ENCODE data around the gene SH3BGRL.

DNA sequence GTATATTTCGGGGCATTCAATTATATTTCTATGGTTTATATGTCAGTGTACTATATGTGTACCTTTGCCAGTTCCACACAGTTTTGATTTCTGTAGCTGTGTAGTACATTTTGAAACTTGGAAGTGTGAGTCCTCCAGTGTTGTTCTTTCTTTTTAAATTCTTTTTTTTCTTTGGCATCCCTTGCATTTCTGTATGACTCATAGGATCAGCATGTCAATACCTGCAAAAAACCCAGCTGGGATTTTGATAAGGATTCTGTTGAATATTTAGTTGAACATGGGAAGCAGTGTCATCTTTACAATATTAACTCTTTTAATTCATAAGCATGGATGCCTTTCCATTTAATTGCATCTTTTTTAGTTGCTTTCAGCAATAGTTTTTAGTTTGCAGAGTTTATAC lies 100.0 kb downstream of the SH3BGRL start:
- no peak for TF ChIP-seq POLR2AphosphoS5 (IDR thresholded peaks at IDR 0.05; ENCODE audit: low read depth, low read length)
- no peak for TF ChIP-seq SP1 (IDR thresholded peaks at IDR 0.05; ENCODE audit: low read depth)
- no peak for TF ChIP-seq REST (IDR thresholded peaks at IDR 0.05; ENCODE audit: low read depth)
- no peak for TF ChIP-seq POLR2A (IDR thresholded peaks at IDR 0.05; ENCODE audit: borderline replicate concordance, extremely low read depth, insufficient read depth, insufficient read length)
- TF ChIP-seq, protein P1, sequence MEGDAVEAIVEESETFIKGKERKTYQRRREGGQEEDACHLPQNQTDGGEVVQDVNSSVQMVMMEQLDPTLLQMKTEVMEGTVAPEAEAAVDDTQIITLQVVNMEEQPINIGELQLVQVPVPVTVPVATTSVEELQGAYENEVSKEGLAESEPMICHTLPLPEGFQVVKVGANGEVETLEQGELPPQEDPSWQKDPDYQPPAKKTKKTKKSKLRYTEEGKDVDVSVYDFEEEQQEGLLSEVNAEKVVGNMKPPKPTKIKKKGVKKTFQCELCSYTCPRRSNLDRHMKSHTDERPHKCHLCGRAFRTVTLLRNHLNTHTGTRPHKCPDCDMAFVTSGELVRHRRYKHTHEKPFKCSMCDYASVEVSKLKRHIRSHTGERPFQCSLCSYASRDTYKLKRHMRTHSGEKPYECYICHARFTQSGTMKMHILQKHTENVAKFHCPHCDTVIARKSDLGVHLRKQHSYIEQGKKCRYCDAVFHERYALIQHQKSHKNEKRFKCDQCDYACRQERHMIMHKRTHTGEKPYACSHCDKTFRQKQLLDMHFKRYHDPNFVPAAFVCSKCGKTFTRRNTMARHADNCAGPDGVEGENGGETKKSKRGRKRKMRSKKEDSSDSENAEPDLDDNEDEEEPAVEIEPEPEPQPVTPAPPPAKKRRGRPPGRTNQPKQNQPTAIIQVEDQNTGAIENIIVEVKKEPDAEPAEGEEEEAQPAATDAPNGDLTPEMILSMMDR (IDR thresholded peaks at IDR 0.05 in 2 of 3, conservative IDR thresholded peaks at IDR 0.05 in 1 of 3; ENCODE audit: borderline replicate concordance in 1 of 3, insufficient read depth in 1 of 3, low read depth in 2 of 3, low read length in 2 of 3) = no peak
- TF ChIP-seq EZH2 (IDR thresholded peaks at IDR 0.05) = no peak
- no peak for TF ChIP-seq EZH2phosphoT487 (IDR thresholded peaks at IDR 0.05; ENCODE audit: borderline replicate concordance)
- no peak for TF ChIP-seq ZNF274 (IDR thresholded peaks at IDR 0.05; ENCODE audit: low read depth, low read length)
